ENCODE results near the gene ZNF697. TPM values are rescaled to one million over a fixed set of nuclear protein-coding genes. Genes with fewer than 3 reads are reported as not detected.
A peak's percentile ranks its signal among the peaks of the same experiment; 100 is the strongest.

Gene ZNF697
- total RNA-seq, 1 donor from 2014 or later, result 8.0 TPM

- Mint-ChIP-seq H3K9me3 (ENCODE audit: unreplicated experiment) (no peaks in the 10 kb centered on the region), H3K27ac (ENCODE audit: unreplicated experiment) (no peak overlapping the region), H3K36me3 (ENCODE audit: unreplicated experiment) (peaks cover 6% of the 10 kb centered on the region), H3K27me3 (ENCODE audit: unreplicated experiment) (no peaks in the 10 kb centered on the region), H3K4me1 (ENCODE audit: unreplicated experiment) (peaks cover 23% of the 10 kb centered on the region), H3K4me3 (ENCODE audit: unreplicated experiment) (no peak overlapping the region)
- DNase-seq (ENCODE audit: extremely low spot score, unreplicated experiment), result no peak
- TF ChIP-seq, protein P1, sequence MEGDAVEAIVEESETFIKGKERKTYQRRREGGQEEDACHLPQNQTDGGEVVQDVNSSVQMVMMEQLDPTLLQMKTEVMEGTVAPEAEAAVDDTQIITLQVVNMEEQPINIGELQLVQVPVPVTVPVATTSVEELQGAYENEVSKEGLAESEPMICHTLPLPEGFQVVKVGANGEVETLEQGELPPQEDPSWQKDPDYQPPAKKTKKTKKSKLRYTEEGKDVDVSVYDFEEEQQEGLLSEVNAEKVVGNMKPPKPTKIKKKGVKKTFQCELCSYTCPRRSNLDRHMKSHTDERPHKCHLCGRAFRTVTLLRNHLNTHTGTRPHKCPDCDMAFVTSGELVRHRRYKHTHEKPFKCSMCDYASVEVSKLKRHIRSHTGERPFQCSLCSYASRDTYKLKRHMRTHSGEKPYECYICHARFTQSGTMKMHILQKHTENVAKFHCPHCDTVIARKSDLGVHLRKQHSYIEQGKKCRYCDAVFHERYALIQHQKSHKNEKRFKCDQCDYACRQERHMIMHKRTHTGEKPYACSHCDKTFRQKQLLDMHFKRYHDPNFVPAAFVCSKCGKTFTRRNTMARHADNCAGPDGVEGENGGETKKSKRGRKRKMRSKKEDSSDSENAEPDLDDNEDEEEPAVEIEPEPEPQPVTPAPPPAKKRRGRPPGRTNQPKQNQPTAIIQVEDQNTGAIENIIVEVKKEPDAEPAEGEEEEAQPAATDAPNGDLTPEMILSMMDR (IDR thresholded peaks at IDR 0.05), result no peak
Observed at GRCh38 chr1:119632841-119633240, 15.2 kb downstream of the ZNF697 start.

DNA sequence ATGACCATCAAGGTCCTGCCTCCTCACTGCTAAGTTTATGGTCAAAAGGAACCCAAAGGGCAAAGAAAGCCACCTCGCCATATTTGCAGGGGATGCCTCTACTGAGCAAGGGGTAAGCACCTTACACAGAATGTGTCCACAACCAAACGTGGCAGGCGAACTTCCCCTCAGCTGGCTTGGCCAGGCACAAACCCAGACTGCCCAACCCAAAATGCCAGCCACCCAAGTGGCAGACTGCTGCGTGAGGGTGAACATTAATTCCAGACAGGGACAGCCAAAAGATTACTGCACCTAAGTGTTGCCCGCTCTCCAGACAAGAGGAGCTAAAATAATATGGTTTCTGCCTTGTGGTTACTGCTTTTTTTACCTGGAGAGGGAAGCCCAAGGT is 16.0 kb downstream of the ZNF697 start:
- Mint-ChIP-seq H3K4me1 (ENCODE audit: unreplicated experiment) (peaks cover 30% of the 10 kb centered on the region), H3K36me3 (ENCODE audit: unreplicated experiment) (peaks cover 6% of the 10 kb centered on the region), H3K4me3 (ENCODE audit: unreplicated experiment) (no peak overlapping the region), H3K27me3 (ENCODE audit: unreplicated experiment) (no peaks in the 10 kb centered on the region), H3K27ac (ENCODE audit: unreplicated experiment) (no peak overlapping the region), H3K9me3 (ENCODE audit: unreplicated experiment) (no peaks in the 10 kb centered on the region)
- TF ChIP-seq, protein P1 (IDR thresholded peaks at IDR 0.05), result no peak
- DNase-seq (ENCODE audit: extremely low spot score, unreplicated experiment), result no peak

- Mint-ChIP-seq H3K36me3 (ENCODE audit: unreplicated experiment) (peaks cover 6% of the 10 kb centered on the region), H3K4me3 (ENCODE audit: unreplicated experiment) (no peak overlapping the region), H3K27ac (ENCODE audit: unreplicated experiment) (no peak overlapping the region)
Observed at GRCh38 chr1:119631433-119632102, 16.5 kb downstream of the ZNF697 start.

GRCh38 chr1:119631086-119631432 is 17.0 kb downstream of the ZNF697 start:
- H3K9me3 Mint-ChIP-seq (ENCODE audit: unreplicated experiment), result no peaks in the 10 kb centered on the region
- no peaks in the 10 kb centered on the region for H3K27me3 Mint-ChIP-seq (ENCODE audit: unreplicated experiment)
- no peak for DNase-seq (ENCODE audit: extremely low spot score, unreplicated experiment)
- TF ChIP-seq, protein P1 (IDR thresholded peaks at IDR 0.05), result no peak
- no peak overlapping the region for H3K27ac Mint-ChIP-seq (ENCODE audit: unreplicated experiment)
- H3K36me3 Mint-ChIP-seq (ENCODE audit: unreplicated experiment), result peaks cover 6% of the 10 kb centered on the region
- no peak overlapping the region for H3K4me3 Mint-ChIP-seq (ENCODE audit: unreplicated experiment)
- H3K4me1 Mint-ChIP-seq (ENCODE audit: unreplicated experiment), result peaks cover 40% of the 10 kb centered on the region

More at GRCh38 chr1:119631433-119632102, 16.5 kb downstream of the ZNF697 start:
- Mint-ChIP-seq H3K9me3 (ENCODE audit: unreplicated experiment) (no peaks in the 10 kb centered on the region), H3K27me3 (ENCODE audit: unreplicated experiment) (no peaks in the 10 kb centered on the region), H3K4me1 (ENCODE audit: unreplicated experiment) (peaks cover 35% of the 10 kb centered on the region)
- TF ChIP-seq, protein P1 (IDR thresholded peaks at IDR 0.05), result no peak
- no peak for DNase-seq (ENCODE audit: extremely low spot score, unreplicated experiment)

DNA sequence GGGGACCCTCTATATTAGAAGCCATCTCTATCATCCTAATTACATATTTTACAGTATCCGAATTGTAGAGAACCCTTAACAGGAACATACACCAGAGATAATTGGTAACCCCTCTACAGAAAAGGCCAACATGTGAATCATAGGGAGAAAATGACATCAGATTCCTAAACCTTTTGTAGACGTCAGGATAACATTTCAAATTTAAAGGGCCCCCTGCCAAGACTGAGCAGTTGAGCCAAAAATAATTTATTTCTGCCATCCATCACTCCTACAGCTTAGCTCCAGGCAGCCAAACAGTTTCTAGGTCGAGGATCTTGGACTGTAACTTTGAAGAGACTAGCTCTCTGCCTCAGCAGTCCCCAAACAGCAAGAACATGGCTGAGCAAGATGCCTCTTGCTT is 21.2 kb downstream of the ZNF697 start:
- Mint-ChIP-seq H3K4me1 (ENCODE audit: unreplicated experiment) (peaks cover 28% of the 10 kb centered on the region), H3K9me3 (ENCODE audit: unreplicated experiment) (no peaks in the 10 kb centered on the region), H3K27me3 (ENCODE audit: unreplicated experiment) (no peaks in the 10 kb centered on the region), H3K4me3 (ENCODE audit: unreplicated experiment) (no peak overlapping the region), H3K36me3 (ENCODE audit: unreplicated experiment) (peaks cover 25% of the 10 kb centered on the region), H3K27ac (ENCODE audit: unreplicated experiment) (peak overlapping the region; percentile 39)
- DNase-seq (ENCODE audit: extremely low spot score, unreplicated experiment), result no peak
- TF ChIP-seq, protein P1 (IDR thresholded peaks at IDR 0.05), result no peak
